Adipocyte (in vitro differentiated cells): ENCODE measurements around the gene ARPP21.

Source experiments
- DNase-seq: peaks from one replicate; pipeline ENCODE4 v3.0.0-alpha.2; 2015; ENCODE audit warnings: low read depth
- H3K27me3 ChIP-seq: replicated peaks from 2 replicates; pipeline ENCODE4 v1.7.0; 2013; ENCODE audit warnings: mild to moderate bottlenecking, low read length, moderate library complexity; ENCODE audit not compliant: control insufficient read depth, insufficient read depth
- H3K36me3 ChIP-seq: 2 replicates; pipeline ENCODE4 v1.7.0; 2013; ENCODE audit warnings: low read length, mild to moderate bottlenecking, moderate library complexity; ENCODE audit not compliant: control insufficient read depth, insufficient read depth, severe bottlenecking
- H3K4me1 ChIP-seq: 2 replicates; pipeline ENCODE4 v1.7.0; 2013; ENCODE audit warnings: mild to moderate bottlenecking, low read length, moderate library complexity; ENCODE audit not compliant: control insufficient read depth, insufficient read depth
- H3K4me3 ChIP-seq: 2 replicates; pipeline ENCODE4 v1.7.0; 2013; ENCODE audit warnings: mild to moderate bottlenecking, low read length, moderate library complexity
- H3K9ac ChIP-seq: 2 replicates; pipeline ENCODE4 v1.7.0; 2013; ENCODE audit warnings: mild to moderate bottlenecking, low read length, moderate library complexity
- H3K9me3 ChIP-seq: 2 replicates; pipeline ENCODE4 v1.7.0; 2013; ENCODE audit warnings: mild to moderate bottlenecking, low read length, moderate library complexity; ENCODE audit not compliant: control insufficient read depth

Gene ARPP21

GRCh38 chr3:35678643-35679161 is 39.4 kb downstream of the ARPP21 start:
- peak overlapping the region; percentile 48 for H3K4me3 ChIP-seq
- H3K9ac ChIP-seq: no peak overlapping the region
- peaks cover 3% of the 10 kb centered on the region for H3K4me1 ChIP-seq
- DNase-seq: no peak
- peaks cover 30% of the 10 kb centered on the region for H3K27me3 ChIP-seq
- no peaks in the 10 kb centered on the region for H3K36me3 ChIP-seq
- no peaks in the 10 kb centered on the region for H3K9me3 ChIP-seq

GRCh38 chr3:35679409-35680080 is 40.2 kb downstream of the ARPP21 start:
- peaks cover 30% of the 10 kb centered on the region for H3K27me3 ChIP-seq
- DNase-seq: no peak
- H3K9ac ChIP-seq: no peak overlapping the region
- no peaks in the 10 kb centered on the region for H3K9me3 ChIP-seq
- H3K4me1 ChIP-seq: peaks cover 9% of the 10 kb centered on the region
- no peak overlapping the region for H3K4me3 ChIP-seq
- H3K36me3 ChIP-seq: no peaks in the 10 kb centered on the region

- no peak overlapping the region for H3K9ac ChIP-seq
- H3K36me3 ChIP-seq: no peaks in the 10 kb centered on the region
- DNase-seq: no peak
Measured at GRCh38 chr3:35680866-35681650, 41.7 kb downstream of the ARPP21 start.

DNA sequence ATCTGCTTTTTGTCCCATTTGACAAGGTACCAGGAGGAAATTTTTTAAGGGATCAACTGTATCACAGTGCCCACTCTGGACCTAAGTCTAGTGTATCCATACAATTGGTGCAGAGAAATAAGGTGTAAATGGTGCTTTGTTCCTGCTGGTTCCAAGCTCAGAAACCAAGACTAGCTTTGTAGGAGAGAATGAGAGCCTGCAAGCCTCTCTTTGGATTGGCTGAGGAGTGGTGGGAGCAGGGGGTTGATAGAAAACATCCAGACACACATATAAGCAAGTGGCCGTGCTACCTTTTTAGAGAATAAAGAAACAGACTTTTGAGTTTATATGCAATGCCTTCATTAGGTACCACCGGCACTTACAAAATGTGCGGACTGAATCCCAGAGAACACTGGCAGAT is 45.8 kb downstream of the ARPP21 start:
- Histone ChIP-seq H3K9me3 (no peaks in the 10 kb centered on the region), H3K4me1 (peaks cover 6% of the 10 kb centered on the region), H3K36me3 (no peaks in the 10 kb centered on the region), H3K27me3 (peaks cover 18% of the 10 kb centered on the region), H3K9ac (no peak overlapping the region), H3K4me3 (no peak overlapping the region)
- DNase-seq: no peak

More at GRCh38 chr3:35680866-35681650, 41.7 kb downstream of the ARPP21 start:
- Histone ChIP-seq H3K27me3 (peaks cover 30% of the 10 kb centered on the region), H3K4me1 (peaks cover 9% of the 10 kb centered on the region), H3K4me3 (no peak overlapping the region), H3K9me3 (no peaks in the 10 kb centered on the region)

DNA sequence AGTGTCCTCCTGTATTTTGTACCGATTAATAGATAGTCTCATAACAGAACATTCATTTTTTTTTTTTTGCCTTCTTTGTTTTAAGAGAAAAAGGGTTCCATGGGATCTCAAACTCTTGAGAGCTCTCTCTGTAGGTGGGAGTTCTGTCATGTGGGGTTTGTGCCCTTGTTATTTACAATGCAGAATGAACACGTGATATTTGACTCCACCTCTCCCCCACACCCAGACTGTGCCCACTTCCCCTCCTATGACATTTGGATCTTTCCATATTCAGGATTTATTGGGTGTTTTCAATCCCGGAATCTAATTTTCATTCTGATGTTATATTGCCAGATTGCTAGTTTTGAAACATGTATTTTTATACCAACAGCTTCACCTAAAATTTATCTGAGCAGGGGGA is 49.5 kb downstream of the ARPP21 start:
- H3K36me3 ChIP-seq: no peaks in the 10 kb centered on the region
- H3K27me3 ChIP-seq: no peaks in the 10 kb centered on the region
- DNase-seq: no peak
- peaks cover 6% of the 10 kb centered on the region for H3K4me1 ChIP-seq
- H3K9me3 ChIP-seq: no peaks in the 10 kb centered on the region
- H3K4me3 ChIP-seq: no peak overlapping the region
- H3K9ac ChIP-seq: no peak overlapping the region

DNA sequence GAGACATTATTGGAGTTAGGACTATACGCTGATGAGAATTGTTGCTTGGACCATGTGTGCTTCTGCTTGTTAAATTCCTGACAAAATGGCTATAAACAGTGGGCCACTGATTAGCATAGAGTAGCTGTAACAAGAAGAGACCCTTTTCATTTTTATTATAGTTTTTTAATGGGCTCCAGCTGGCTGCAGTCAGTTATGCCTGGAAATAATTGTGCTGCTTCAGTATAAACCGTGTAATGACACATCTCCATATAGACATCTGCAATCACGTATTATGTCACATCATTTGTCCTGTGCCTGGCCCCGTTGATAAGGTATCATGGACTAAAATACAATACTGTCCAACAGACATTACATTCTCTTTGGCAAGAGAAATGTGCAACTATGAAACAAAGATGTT is 50.9 kb downstream of the ARPP21 start:
- Histone ChIP-seq H3K36me3 (no peaks in the 10 kb centered on the region), H3K4me1 (no peaks in the 10 kb centered on the region), H3K9me3 (no peaks in the 10 kb centered on the region), H3K9ac (no peak overlapping the region), H3K4me3 (no peak overlapping the region), H3K27me3 (no peaks in the 10 kb centered on the region)
- no peak for DNase-seq

GRCh38 chr3:35705904-35706303 is 66.6 kb downstream of the ARPP21 start:
- no peak for DNase-seq
- Histone ChIP-seq H3K36me3 (no peaks in the 10 kb centered on the region), H3K27me3 (peaks cover 7% of the 10 kb centered on the region), H3K9me3 (no peaks in the 10 kb centered on the region), H3K9ac (no peak overlapping the region), H3K4me1 (no peaks in the 10 kb centered on the region), H3K4me3 (no peak overlapping the region)

DNA sequence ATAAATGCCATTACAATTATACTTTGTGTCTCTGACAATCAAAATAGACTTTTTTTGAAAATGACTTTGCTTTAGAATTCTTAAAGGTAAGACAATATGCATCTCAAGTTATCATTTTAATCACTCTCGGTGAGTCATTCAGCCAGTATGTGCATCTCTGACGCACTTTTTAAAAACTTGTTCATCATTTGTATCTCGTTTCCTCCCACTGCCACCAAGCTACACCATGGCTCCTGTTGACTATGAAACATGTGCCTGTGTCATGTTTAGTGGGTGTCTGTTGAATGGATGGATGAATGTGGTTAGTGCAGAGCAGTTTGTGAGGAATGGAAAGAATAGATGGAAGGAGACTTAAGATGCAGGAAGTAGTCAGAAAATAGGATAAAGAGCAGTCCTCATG is 68.6 kb downstream of the ARPP21 start:
- no peak overlapping the region for H3K9ac ChIP-seq
- H3K4me3 ChIP-seq: no peak overlapping the region
- peaks cover 7% of the 10 kb centered on the region for H3K27me3 ChIP-seq
- DNase-seq: peak; percentile 12
- H3K36me3 ChIP-seq: no peaks in the 10 kb centered on the region
- H3K4me1 ChIP-seq: no peaks in the 10 kb centered on the region
- H3K9me3 ChIP-seq: no peaks in the 10 kb centered on the region

- no peaks in the 10 kb centered on the region for H3K9me3 ChIP-seq
Measured at GRCh38 chr3:35708394-35709271, 69.3 kb downstream of the ARPP21 start.

GRCh38 chr3:35709691-35710090 is 70.4 kb downstream of the ARPP21 start:
- no peak overlapping the region for H3K9ac ChIP-seq
- no peaks in the 10 kb centered on the region for H3K4me1 ChIP-seq
- H3K36me3 ChIP-seq: no peaks in the 10 kb centered on the region
- no peak for DNase-seq
- no peak overlapping the region for H3K4me3 ChIP-seq
- no peaks in the 10 kb centered on the region for H3K9me3 ChIP-seq
- H3K27me3 ChIP-seq: peaks cover 7% of the 10 kb centered on the region

More at GRCh38 chr3:35708394-35709271, 69.3 kb downstream of the ARPP21 start:
- Histone ChIP-seq H3K4me1 (no peaks in the 10 kb centered on the region), H3K9ac (no peak overlapping the region), H3K36me3 (no peaks in the 10 kb centered on the region), H3K4me3 (no peak overlapping the region), H3K27me3 (peaks cover 7% of the 10 kb centered on the region)
- no peak for DNase-seq

- Histone ChIP-seq H3K9me3 (no peaks in the 10 kb centered on the region), H3K4me1 (no peaks in the 10 kb centered on the region), H3K9ac (no peak overlapping the region), H3K36me3 (no peaks in the 10 kb centered on the region), H3K4me3 (no peak overlapping the region), H3K27me3 (peaks cover 7% of the 10 kb centered on the region)
- DNase-seq: no peak
Measured at GRCh38 chr3:35710554-35710953, 71.2 kb downstream of the ARPP21 start.
